ENCODE data around the gene TAS2R41.
"Not testable (repeated sequence)": the region's sequence is repeated elsewhere in the genome, so short reads cannot be mapped to it uniquely, and the experiment has no call there.

Gene TAS2R41

GRCh38 chr7:143518941-143519340 lies 41.3 kb downstream of the TAS2R41 start:
- DNase-seq (ENCODE audit: low spot score), result no peak

GRCh38 chr7:143519411-143520131 lies 41.9 kb downstream of the TAS2R41 start:
- no peak for DNase-seq (ENCODE audit: low spot score)

- DNase-seq (ENCODE audit: low spot score), result not testable (repeated sequence)
These were observed 44.7 kb downstream of the TAS2R41 start for GRCh38 chr7:143522309-143522916.
